ENCODE results near the gene MEMO1. TPM values are rescaled to one million over a fixed set of nuclear protein-coding genes. Genes with fewer than 3 reads are reported as not detected.

The MEMO1 gene
- total RNA-seq, 1 experiment from 2014 or later, result 44.4 TPM

GRCh38 chr2:31992934-31993333 lies 17.9 kb downstream of the MEMO1 start:
- Mint-ChIP-seq H3K4me3 (no peak overlapping the region), H3K27me3 (ENCODE audit: low read depth) (no peaks in the 10 kb centered on the region), H3K9me3 (no peaks in the 10 kb centered on the region), H3K4me1 (peaks cover 9% of the 10 kb centered on the region), H3K27ac (0 out of 2 replicates have a peak overlapping the region, but pooled peaks have one; percentile 34), H3K36me3 (no peaks in the 10 kb centered on the region)
- POLR2A ChIA-PET, result no interaction called here
- no peak for DNase-seq (ENCODE audit: low spot score)
- no peak for ATAC-seq
- TF ChIP-seq ZNF263 (CRISPR knock-in tag; IDR thresholded peaks at IDR 0.05; ENCODE audit: low read depth) (no peak), CDX4 (CRISPR knock-in tag; IDR thresholded peaks at IDR 0.05; ENCODE audit: borderline replicate concordance) (no peak), ZNF121 (CRISPR knock-in tag; IDR thresholded peaks at IDR 0.05) (peak; percentile 85), NR1H2 (CRISPR knock-in tag; IDR thresholded peaks at IDR 0.05) (no peak), AR (CRISPR knock-in tag; IDR thresholded peaks at IDR 0.05) (no peak), ZNF423 (CRISPR knock-in tag; IDR thresholded peaks at IDR 0.05) (no peak)
- CTCF ChIA-PET, result no interaction called here

DNA sequence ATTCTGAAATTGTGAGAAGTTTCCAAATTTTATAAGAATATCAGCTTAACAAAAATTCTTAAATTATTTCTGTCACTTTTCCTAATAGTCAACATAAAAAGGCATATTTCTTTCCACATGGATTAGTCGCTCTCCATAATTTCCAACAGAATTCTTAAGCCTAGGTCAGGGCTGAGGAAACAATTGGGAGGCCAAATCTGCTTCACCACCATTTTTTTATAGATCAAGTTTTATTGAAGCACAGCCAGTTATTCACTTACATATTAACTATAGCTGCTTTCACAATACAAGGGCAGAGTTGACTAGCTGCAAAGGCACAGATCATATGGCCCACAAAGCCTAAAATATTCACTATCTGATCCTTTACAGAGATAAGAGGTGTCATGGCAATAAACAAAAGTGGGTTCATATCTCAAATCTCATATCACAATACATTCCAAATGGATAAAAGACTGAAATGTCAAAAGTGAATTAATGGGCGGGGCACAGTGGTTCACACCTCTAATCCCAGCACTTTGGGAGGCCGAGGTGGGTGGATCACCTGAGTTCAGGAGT lies 18.7 kb downstream of the MEMO1 start:
- H3K27ac Mint-ChIP-seq, result 0 out of 2 replicates have a peak overlapping the region, but pooled peaks have one; percentile 41
- no peaks in the 10 kb centered on the region for H3K27me3 Mint-ChIP-seq (ENCODE audit: low read depth)
- CTCF ChIA-PET, result no interaction called here
- ATAC-seq (no peak), DNase-seq (ENCODE audit: low spot score) (no peak)
- H3K36me3 Mint-ChIP-seq, result no peaks in the 10 kb centered on the region
- POLR2A ChIA-PET, result no interaction called here
- 0 out of 2 replicates have a peak, but pooled peaks cover 3% of the 10 kb centered on the region for H3K4me1 Mint-ChIP-seq
- no peak overlapping the region for H3K4me3 Mint-ChIP-seq
- no peaks in the 10 kb centered on the region for H3K9me3 Mint-ChIP-seq
- no peak for TF ChIP-seq KAT7 (CRISPR knock-in tag; IDR thresholded peaks at IDR 0.05; ENCODE audit: borderline replicate concordance)
- TF ChIP-seq ESRRA (CRISPR knock-in tag; IDR thresholded peaks at IDR 0.05; ENCODE audit: borderline replicate concordance), result no peak
- TF ChIP-seq IRF2 (CRISPR knock-in tag; IDR thresholded peaks at IDR 0.05; ENCODE audit: borderline replicate concordance, low read depth), result no peak
- TF ChIP-seq FOXJ3 (CRISPR knock-in tag; IDR thresholded peaks at IDR 0.05; ENCODE audit: borderline replicate concordance), result no peak
- TF ChIP-seq, protein P1, sequence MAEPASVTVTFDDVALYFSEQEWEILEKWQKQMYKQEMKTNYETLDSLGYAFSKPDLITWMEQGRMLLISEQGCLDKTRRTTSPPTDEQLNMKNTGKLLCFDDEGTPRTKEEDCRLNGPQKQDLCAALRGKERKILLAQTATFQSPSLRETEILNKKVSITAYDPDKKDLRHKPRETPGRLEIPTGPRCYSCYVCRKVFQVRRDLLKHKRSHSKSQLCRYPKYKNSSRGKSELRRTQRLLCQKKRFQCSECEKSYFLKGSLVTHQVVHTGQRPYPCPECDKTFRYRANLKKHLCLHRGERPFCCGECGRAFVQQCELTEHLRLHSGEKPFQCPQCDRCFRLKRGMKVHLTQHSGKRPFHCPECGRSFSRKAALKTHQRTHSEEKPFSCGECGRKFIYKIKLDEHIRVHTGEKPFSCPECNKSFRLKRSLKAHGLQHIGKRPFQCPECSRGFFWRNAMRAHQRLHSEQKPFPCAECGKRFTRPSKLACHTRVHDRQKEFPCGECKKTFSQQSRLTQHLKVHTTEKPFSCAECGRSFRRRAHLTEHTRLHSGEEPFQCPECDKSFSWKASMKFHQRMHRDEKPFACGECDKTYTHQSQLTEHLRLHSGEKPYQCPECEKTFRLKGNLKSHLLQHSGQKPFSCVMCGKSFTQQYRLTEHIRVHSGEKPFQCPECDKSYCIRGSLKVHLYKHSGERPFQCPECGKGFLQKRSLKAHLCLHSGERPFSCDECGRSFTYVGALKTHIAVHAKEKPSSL (CRISPR knock-in tag; conservative IDR thresholded peaks at IDR 0.05), result no peak
- TF ChIP-seq ZBTB43 (CRISPR knock-in tag; IDR thresholded peaks at IDR 0.05), result no peak
- no peak for TF ChIP-seq PRRX2 (CRISPR knock-in tag; IDR thresholded peaks at IDR 0.05)
- TF ChIP-seq, protein P2, sequence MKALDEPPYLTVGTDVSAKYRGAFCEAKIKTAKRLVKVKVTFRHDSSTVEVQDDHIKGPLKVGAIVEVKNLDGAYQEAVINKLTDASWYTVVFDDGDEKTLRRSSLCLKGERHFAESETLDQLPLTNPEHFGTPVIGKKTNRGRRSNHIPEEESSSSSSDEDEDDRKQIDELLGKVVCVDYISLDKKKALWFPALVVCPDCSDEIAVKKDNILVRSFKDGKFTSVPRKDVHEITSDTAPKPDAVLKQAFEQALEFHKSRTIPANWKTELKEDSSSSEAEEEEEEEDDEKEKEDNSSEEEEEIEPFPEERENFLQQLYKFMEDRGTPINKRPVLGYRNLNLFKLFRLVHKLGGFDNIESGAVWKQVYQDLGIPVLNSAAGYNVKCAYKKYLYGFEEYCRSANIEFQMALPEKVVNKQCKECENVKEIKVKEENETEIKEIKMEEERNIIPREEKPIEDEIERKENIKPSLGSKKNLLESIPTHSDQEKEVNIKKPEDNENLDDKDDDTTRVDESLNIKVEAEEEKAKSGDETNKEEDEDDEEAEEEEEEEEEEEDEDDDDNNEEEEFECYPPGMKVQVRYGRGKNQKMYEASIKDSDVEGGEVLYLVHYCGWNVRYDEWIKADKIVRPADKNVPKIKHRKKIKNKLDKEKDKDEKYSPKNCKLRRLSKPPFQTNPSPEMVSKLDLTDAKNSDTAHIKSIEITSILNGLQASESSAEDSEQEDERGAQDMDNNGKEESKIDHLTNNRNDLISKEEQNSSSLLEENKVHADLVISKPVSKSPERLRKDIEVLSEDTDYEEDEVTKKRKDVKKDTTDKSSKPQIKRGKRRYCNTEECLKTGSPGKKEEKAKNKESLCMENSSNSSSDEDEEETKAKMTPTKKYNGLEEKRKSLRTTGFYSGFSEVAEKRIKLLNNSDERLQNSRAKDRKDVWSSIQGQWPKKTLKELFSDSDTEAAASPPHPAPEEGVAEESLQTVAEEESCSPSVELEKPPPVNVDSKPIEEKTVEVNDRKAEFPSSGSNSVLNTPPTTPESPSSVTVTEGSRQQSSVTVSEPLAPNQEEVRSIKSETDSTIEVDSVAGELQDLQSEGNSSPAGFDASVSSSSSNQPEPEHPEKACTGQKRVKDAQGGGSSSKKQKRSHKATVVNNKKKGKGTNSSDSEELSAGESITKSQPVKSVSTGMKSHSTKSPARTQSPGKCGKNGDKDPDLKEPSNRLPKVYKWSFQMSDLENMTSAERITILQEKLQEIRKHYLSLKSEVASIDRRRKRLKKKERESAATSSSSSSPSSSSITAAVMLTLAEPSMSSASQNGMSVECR (CRISPR knock-in tag; IDR thresholded peaks at IDR 0.05; ENCODE audit: borderline replicate concordance), result no peak
- no peak for TF ChIP-seq HMGXB4 (CRISPR knock-in tag; IDR thresholded peaks at IDR 0.05)
- TF ChIP-seq SMAD4 (CRISPR knock-in tag; IDR thresholded peaks at IDR 0.05), result no peak
- no peak for TF ChIP-seq ZNF138 (CRISPR knock-in tag; conservative IDR thresholded peaks at IDR 0.05)
- no peak for TF ChIP-seq NFYB (CRISPR knock-in tag; conservative IDR thresholded peaks at IDR 0.05; ENCODE audit: low read depth)
- TF ChIP-seq, protein P3, sequence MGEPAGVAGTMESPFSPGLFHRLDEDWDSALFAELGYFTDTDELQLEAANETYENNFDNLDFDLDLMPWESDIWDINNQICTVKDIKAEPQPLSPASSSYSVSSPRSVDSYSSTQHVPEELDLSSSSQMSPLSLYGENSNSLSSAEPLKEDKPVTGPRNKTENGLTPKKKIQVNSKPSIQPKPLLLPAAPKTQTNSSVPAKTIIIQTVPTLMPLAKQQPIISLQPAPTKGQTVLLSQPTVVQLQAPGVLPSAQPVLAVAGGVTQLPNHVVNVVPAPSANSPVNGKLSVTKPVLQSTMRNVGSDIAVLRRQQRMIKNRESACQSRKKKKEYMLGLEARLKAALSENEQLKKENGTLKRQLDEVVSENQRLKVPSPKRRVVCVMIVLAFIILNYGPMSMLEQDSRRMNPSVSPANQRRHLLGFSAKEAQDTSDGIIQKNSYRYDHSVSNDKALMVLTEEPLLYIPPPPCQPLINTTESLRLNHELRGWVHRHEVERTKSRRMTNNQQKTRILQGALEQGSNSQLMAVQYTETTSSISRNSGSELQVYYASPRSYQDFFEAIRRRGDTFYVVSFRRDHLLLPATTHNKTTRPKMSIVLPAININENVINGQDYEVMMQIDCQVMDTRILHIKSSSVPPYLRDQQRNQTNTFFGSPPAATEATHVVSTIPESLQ (CRISPR knock-in tag; IDR thresholded peaks at IDR 0.05), result no peak
- TF ChIP-seq TP53 (CRISPR knock-in tag; IDR thresholded peaks at IDR 0.05), result no peak

Measured in WTC11 (cell line).